ENCODE data around the gene MAGI1.
A peak's percentile ranks its signal among the peaks of the same experiment; 100 is the strongest.

The MAGI1 gene

DNA sequence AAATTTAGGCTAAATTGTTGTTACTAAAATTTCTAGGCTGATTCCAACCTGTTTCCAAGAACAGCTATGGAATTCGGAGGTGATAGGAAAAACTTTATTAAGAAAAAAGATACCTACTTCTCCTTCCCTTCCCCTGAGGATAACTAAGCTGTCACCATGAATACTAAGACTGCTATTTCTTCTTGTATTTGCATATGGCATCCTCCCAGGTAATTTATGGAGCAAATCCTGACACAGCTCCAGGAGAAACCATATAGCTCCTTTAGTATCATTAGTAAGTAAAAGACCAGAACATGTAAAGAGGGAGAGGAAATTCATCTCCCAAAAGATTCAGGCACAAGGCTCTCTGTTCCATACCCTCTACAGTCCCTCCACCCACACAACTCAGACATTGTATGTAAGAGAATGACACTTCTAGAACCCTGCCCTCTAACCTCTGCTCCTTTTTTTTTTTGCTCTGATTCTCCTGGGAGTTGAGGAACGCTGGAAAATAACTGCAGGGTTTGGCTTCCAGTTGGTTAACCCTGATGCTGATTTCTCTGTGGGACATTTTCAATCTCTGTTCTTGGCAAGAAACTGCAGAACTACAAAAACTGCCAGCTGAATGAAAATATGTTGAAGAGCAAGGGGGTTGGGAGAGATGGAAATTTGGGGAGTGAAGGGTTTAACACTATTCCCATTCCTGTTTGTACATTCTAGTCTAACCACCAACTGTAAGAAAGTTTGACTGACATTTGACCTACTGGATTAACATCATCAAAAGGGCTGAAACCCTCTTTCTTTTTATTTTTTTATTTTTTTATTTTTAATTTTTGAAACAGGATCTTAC lies 14.2 kb upstream of the MAGI1 start:
- TF ChIP-seq GATA2 (IDR thresholded peaks at IDR 0.05; ENCODE audit: low read depth, low read length) (no peak), GATA3 (IDR thresholded peaks at IDR 0.05; ENCODE audit: low read depth, low read length) (no peak)

- TF ChIP-seq GATA3 (IDR thresholded peaks at IDR 0.05; ENCODE audit: low read depth, low read length) (no peak), GATA2 (IDR thresholded peaks at IDR 0.05; ENCODE audit: low read depth, low read length) (no peak)
Measured at GRCh38 chr3:66050821-66051220, 12.1 kb upstream of the MAGI1 start.

GRCh38 chr3:66048051-66048395 lies 9.3 kb upstream of the MAGI1 start:
- TF ChIP-seq GATA3 (IDR thresholded peaks at IDR 0.05; ENCODE audit: low read depth, low read length) (no peak), GATA2 (IDR thresholded peaks at IDR 0.05; ENCODE audit: low read depth, low read length) (no peak)

DNA sequence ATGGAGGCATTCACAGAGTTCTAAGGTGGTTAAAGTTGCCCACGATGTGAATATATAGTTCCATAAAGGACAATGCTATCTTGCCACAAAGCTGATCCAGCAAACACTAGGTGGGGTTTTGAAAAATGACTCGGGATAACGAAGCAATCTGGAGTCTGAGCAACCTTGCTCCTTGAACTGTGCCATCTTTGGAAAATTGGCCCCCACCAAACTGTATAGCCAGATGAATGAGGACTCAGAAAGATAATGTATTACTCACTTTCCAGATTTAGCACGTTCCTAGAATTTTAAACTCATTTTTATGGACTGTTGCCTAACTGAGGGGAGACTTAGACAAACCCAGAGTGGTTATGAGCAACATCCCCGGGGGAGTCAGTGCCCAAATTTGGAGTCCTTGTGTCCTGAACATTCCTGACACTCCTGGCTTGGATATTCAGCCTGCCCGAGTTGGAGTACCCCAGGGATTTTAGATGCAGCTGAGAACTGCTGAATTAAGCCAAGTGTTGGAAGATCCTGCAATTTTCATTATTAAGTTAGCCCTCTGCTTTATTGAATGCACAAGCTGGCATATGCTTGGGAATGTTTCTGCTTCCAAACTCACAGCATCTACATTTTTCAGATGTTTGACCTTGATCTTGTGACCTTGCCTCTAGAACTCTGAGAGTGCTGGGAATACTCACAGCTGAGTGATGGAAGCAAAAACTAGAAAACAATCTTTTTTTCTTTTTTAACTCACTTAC lies 8.8 kb upstream of the MAGI1 start:
- TF ChIP-seq GATA3 (IDR thresholded peaks at IDR 0.05; ENCODE audit: low read depth, low read length) = no peak
- no peak for TF ChIP-seq GATA2 (IDR thresholded peaks at IDR 0.05; ENCODE audit: low read depth, low read length)

DNA sequence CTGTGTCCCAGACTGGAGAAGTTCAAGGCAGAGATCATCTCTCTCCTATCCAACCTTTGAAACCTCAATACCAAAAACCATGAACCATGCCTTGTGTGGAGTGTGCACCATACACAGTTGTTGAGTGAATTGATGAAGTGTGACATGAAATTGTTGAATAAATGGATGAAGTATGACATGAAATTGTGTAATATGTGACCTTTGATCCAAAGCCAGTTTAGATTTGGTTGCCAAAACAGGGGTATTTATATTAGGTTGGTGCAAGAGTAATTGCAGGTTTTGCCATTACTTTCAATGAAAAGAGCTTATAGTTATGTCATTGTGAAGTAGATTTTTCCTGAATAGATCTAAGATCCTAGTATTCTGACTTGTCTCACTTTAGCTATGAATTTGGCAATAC lies 3.1 kb upstream of the MAGI1 start:
- TF ChIP-seq GATA2 (IDR thresholded peaks at IDR 0.05; ENCODE audit: low read depth, low read length) = no peak
- TF ChIP-seq GATA3 (IDR thresholded peaks at IDR 0.05; ENCODE audit: low read depth, low read length) = no peak

GRCh38 chr3:66041116-66041515 lies 2.4 kb upstream of the MAGI1 start:
- TF ChIP-seq GATA3 (IDR thresholded peaks at IDR 0.05; ENCODE audit: low read depth, low read length) (no peak), GATA2 (IDR thresholded peaks at IDR 0.05; ENCODE audit: low read depth, low read length) (no peak)

DNA sequence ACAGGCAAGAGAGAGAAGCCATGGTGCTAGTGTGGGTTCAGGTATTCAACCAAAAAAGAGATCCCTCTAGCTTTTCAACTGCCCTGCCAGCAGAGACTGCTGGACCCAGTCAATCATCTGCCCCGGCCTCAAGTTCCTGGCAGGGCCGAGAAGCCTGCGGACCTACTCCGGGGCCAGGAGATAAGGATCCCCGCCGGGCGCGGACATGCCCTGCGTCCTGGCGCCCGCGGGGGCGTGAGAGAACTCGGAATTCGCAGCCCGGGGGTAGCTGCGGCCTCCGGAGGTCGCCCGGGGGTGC lies 821 bp upstream of the MAGI1 start:
- TF ChIP-seq GATA3 (IDR thresholded peaks at IDR 0.05; ENCODE audit: low read depth, low read length) (no peak), GATA2 (IDR thresholded peaks at IDR 0.05; ENCODE audit: low read depth, low read length) (peak; percentile 64)

DNA sequence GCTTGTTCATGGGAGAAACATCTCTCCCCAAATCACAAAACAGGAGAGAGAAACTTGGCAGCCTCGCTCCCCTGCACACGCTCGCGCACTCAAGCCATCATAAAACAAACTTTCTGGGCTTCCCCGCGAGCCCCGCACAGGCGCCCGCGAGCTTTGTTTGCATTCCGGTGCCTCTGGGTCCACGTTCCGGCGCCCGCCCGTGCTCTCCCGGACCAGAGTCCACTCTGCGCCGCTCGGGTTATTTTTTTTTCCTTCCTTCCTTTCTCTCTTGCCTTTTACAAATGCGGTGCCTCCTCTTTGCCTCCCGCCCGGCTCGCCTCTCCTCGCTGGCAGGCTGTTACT lies 363 bp downstream of the MAGI1 start:
- no peak; the same call in 1 of the 2 replicates for TF ChIP-seq GATA2 (IDR thresholded peaks at IDR 0.05; ENCODE audit: low read depth, low read length)

DNA sequence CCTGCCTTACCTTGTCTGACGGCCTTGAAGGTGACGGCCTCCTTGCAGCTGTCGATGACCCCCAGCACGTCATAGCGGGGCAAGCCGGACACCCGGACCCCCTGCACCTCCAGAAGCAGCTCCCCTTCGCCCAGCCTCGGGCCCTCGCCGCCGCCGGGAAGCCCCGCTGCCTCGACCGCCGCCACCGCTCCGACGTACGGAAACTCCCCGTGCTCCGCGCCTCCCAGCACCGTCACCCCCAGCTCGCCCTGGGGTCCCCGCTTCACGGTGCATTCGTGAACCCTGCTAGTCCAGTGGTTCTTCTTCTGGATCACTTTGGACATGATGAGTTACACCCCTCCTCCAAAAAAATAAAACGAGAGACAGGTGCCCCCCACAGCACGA lies 740 bp downstream of the MAGI1 start:
- TF ChIP-seq GATA2 (IDR thresholded peaks at IDR 0.05; ENCODE audit: low read depth, low read length) (no peak), GATA3 (IDR thresholded peaks at IDR 0.05; ENCODE audit: low read depth, low read length) (no peak)

DNA sequence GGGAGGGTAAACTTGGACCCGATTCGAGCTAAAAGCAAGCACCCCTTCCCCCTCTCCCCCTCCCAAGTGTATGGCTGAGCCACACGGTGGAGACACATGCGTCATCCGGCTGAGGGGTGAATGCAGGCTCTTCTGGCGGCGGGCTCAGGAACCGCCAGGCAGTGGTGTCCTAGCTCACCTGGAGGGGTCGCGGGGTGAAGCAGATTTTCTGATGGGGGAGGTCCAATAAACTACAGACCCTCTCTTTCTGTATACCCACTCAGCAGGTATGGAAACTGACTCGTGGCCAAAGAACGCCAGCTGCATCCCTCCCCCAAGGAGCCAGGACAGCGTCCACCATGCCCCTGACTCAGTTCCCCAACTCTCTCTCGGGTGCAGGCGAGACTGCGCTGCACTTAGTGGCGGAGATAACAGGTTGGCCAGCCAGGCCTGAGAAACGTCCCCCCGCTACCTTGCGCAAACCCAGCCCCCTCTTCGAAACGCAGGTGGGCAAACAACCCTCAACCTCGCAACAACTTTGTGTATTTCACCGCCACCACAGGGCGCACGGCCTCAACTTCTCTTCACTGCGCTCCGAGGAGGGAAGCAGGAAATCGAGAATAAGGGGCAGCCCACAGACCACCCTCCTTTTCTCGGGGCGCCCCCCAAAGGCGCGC lies 1.3 kb downstream of the MAGI1 start:
- no peak for TF ChIP-seq GATA3 (IDR thresholded peaks at IDR 0.05; ENCODE audit: low read depth, low read length)
- no peak for TF ChIP-seq GATA2 (IDR thresholded peaks at IDR 0.05; ENCODE audit: low read depth, low read length)

GRCh38 chr3:66036586-66037148 lies 2.1 kb downstream of the MAGI1 start:
- TF ChIP-seq GATA2 (IDR thresholded peaks at IDR 0.05; ENCODE audit: low read depth, low read length) (no peak), GATA3 (IDR thresholded peaks at IDR 0.05; ENCODE audit: low read depth, low read length) (no peak)

GRCh38 chr3:66035763-66036477 lies 2.8 kb downstream of the MAGI1 start:
- TF ChIP-seq GATA3 (IDR thresholded peaks at IDR 0.05; ENCODE audit: low read depth, low read length) (no peak), GATA2 (IDR thresholded peaks at IDR 0.05; ENCODE audit: low read depth, low read length) (no peak)

GRCh38 chr3:66033241-66034138 lies 5.2 kb downstream of the MAGI1 start:
- TF ChIP-seq GATA3 (IDR thresholded peaks at IDR 0.05; ENCODE audit: low read depth, low read length) (no peak), GATA2 (IDR thresholded peaks at IDR 0.05; ENCODE audit: low read depth, low read length) (no peak)

All from SH-SY5Y (cell line).